ENCODE measurements around the gene AGPAT3.
"Not testable (repeated sequence)": the region's sequence is repeated elsewhere in the genome, so short reads cannot be mapped to it uniquely, and the experiment has no call there.

AGPAT3 gene

DNA sequence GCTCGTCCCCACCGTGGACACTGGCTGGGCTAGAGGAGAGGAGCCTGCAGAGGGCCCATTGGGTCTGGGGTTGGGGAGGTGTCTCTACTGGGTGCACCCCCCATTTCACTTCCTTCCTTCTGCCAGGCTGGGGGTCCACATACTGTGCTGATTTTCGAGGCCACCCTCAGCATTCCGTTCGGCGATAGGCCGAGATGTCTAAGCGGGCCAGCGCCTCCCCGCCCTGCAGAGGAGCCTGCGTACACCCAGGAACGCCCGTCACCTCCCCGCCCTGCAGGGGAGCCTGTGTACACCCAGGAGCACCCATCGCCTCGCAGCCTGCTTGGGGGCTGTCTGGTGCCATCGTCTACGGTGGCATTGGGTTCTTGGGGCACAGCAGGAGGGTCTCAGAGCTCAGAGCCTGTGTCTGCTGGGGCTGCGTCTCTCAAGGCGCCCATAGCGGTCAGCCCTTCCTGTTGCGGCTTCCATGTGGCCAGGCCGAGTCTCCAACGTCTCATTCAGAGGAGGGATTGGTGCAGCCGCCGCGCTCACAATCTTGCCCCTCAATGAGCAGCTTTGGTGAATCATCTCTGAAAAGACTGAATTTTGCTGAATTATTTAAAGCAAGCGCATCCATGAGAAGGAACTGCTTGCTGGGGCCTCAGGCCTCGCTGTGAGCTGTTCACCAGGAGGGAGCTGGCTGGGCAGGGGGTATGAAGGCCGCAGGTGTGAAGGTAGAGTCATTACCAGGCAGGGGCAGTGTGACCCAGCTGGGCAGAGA lies 30.7 kb upstream of the AGPAT3 start:
- no peak for DNase-seq

DNA sequence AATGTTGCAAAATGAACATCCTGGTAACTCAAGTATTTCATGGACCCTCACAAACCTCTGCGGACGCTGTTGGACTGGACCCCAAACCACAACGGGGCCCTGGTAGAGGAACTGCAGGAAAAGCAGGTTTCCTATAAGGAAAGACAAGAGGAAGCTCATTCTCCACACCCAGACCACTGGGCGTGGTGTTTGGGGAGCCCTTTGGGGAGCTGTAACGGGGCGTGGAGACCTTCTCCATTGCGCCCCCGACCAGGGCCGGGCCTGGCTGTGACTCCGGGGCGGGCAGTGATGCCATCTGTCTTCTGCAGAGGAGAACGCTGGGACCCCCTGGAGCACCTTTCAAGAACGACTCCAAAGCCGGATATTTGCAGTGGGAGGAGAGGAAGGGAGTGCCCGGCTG lies 30.0 kb upstream of the AGPAT3 start:
- DNase-seq: no peak

DNA sequence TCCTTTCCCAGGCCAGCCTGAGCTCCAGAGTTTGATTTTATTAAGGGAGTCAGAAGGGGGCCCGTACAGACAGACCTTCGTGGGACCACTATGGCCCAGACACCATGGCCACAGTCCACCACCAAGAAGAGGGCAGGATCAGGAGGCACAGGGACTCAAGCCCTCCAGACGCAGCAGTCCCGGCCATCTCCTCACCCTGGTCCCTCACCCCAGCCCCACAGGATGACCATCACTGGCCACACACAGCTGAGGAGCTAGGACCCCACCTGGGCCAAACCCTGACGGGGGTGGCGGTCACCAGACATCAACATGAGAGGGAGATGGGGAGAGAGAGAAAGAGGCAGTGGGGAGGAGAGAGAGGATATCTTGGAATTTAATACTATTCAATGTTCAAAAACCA lies 29.2 kb upstream of the AGPAT3 start:
- no peak for DNase-seq

DNA sequence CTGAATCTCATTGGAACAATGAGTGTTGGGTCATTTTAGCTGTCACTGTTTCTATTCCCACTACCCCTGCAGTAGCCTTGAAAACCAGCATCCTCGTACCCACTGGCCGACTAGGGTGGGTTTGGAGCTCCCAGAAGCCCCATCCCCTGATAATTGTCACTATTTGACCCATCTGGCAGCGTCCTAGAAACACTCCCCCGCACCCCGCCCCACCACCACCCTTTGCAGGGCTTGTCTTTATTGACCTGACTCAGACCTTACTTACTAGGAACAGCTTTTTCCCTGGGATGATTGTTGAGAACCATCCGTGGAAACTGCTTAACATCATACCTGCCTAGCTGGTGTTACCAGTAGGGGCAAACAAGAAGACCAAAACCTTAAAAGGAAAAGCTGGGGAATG lies 28.4 kb upstream of the AGPAT3 start:
- DNase-seq: no peak

DNA sequence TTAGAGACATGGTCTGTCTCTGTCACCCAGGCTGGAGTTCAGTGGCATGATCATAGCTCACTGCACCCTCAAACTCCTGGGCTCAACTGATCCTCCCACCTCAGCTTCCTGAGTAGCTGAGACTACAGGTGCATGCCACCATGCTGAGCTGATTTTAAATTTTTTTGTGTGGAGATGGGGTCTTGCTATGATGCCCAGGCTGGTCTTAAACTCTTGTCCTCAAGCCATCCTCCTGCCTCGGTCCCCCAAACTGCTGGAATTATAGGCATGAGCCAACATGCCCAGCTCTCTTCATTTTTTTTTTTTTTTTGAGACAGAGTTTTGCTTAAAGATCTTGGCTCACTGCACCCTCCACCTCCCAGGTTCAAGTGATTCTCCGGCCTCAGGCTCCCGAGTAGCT lies 24.8 kb upstream of the AGPAT3 start:
- DNase-seq: no peak

DNA sequence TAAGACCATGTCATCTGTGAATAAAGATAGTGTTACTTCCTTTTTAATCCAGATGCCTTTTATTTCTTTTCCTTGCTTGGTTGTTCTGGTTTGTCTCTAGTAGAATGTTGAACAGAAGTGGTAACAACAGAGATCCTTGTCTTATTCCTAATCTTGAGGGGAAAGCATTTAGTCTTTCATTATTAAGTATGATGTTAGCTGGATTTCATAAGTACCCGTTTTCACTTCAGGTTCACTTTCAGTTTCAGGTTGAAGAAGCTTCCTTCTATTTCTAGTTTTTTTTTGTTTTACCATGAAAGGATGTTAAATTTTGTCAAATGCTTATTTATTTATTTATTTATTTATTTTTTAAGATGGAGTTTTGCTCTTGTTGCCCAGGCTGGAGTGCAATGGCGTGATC lies 22.3 kb upstream of the AGPAT3 start:
- DNase-seq: no peak

DNA sequence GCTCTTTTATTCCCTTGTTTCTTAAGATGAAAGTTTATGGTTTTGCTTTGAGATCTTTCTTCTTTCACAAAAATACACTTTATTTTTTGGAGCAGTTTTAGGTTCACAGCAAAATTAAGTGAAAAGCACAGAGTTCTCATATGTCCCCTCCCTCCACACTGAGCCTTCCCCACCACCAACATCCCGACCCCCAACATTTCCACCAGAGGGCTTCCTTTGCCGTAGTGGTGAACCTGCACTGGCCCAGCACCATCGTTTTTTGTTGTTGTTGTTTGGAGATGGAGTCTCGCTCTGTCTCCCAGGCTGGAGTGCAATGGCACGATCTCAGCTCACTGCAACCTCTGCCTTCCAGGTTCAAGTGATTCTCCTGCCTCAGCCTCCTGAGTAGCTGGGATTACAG lies 20.1 kb upstream of the AGPAT3 start:
- DNase-seq: not testable (repeated sequence)

DNA sequence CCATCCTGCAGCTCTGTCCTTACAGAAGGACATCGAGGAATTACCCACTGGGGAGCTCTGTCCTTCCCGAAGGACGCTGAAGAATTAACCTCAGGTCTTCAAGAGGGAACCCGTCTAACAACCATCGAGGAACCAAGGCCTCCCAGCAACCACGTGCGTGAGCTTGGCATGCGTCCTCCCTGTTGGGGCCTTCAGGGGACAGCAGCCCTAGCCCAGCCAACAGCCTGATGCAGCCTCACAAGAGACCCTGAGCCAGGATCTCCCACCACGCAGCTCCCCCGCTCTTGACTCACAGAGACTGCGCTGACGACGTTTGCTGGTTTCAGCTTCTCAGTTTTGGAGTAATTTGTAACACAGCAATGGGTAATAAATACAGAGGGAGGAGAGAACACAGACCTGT lies 19.6 kb upstream of the AGPAT3 start:
- no peak for DNase-seq

DNA sequence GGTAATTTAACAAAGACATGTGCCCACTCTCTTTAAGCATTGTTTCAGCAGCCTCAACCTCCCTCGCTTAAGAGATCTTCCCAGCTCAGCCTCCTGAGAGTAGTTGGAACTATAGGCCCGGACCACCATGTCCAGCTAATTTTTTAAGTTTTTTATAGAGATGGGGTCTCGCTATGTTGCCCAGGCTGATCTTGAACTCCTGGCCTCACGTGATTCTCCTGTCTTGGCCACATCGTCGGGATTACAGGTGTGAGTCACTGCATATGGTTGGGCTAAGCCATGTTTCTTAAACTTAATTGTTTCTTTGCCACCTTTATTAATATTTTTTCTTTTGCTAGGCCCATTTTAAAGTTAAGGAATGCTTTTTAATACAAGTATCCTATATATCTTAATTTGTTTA lies 18.6 kb upstream of the AGPAT3 start:
- no peak for DNase-seq

DNA sequence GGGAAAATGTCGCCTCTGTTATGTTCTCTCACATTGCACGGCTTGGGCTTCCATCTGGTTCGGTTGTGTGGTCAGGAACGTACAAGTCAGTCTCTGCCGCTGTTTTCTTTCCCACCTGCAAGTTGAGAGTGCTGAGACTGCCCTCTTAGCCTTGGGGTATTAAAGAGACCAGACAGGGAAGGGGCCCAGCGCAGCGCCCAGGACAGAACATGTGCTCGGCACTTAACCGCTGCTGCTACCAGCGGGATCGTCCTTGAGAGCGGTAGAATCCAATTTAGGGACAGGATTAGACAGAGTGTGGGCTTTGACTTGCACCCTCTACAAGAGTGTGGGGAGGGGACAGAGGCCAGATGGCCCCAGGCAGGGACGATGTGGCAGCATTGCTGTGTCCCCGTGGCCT lies 17.7 kb upstream of the AGPAT3 start:
- DNase-seq: no peak

DNA sequence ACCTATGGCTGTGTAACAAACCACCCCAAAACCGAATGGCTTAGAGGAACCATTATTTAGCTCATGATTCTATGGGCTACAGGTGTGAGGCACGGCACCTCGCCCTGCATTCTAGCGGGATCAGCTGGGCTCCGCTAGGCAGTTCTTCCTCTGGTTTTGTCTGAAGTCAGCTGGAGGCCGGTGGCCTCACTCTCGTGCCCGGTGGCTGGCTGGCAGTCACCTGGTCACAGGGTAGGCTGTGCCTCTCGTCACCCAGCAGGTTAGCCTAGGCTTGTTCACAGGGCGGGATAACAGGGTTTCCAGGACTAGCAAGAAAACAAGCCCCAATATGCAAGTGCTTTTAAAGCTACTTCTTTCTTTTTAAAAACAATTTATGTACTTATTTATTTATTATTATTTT lies 16.3 kb upstream of the AGPAT3 start:
- no peak for DNase-seq

DNA sequence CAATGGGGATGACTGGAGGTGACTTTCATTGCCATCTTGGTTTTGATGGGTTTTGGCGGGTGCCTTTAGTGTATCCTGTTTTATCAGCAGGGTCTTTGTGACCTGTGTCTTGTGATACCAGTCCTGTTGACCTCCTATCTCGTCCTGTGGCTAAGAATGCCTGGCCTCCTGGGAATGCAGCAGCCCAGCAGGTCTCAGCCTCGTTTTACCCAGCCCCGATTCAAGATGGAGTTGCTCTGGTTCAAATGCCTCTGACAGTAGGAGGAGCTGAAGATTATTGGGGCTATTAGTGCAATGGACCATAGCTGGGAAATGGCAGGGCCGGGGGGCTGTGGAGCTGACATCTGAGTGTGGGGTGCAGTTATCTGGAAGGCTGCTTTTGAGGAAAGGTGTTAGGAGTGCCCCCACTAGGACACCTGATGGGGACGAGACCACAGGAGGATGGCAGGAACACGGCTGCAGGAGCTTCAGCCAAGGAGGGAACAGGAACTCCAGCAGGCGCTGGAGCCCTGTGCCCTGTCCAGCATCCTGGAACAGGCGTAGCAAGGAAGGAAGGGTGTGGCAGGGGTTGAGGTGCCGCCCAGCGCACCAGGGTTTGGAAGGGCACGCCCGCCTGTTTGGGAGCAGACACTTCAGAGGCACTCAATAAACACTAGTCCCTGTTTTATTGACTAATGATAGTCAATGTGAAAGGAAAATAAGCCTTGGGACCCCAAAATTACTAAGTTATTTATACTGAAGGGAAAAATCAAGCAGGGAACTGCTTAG lies 15.3 kb upstream of the AGPAT3 start:
- DNase-seq: no peak

DNA sequence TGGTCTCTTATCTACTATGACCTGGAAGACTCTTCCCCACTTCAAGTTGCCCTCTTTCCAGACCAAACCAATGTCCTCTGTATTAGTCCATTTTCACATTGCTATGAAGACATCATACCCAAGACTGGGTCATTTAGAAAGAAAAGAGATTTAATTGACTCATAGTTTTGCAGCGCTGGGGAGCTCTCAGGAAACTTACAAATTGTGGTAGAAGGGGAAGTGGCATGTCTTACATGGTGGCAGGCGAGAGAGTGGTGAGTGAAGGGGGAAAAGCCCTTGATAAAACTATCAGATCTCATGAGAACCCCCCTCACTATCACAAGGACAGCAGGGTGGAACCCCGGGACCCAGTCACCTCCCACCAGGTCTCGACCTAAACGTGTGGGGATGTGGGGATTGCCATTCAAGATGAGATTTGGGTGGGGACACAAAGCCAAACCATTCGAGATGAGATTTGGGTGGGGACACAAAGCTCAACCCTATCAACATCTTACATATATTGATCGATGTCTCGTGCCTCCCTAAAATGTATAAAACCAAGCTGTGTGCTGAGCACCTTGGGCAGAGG lies 14.2 kb upstream of the AGPAT3 start:
- no peak for DNase-seq

DNA sequence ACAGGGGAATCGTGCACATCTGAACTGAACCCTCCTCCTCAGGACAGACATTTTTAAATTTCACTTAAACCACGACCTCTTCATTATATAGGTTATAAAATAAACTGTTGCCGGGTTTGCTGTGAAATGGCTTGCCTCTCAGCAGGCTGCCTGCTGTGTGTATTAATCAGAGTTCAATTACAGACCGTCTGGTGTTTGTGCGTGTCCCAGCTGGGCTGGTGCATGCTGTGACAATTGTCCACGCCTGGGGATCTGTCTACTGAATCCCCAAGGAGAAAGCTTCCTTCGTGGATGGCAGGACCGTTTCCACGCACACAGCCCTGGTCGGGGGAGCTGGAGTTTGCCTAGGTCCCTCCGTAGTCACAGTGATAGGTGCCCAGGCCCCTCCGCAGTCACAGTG lies 13.4 kb upstream of the AGPAT3 start:
- no peak for DNase-seq

DNA sequence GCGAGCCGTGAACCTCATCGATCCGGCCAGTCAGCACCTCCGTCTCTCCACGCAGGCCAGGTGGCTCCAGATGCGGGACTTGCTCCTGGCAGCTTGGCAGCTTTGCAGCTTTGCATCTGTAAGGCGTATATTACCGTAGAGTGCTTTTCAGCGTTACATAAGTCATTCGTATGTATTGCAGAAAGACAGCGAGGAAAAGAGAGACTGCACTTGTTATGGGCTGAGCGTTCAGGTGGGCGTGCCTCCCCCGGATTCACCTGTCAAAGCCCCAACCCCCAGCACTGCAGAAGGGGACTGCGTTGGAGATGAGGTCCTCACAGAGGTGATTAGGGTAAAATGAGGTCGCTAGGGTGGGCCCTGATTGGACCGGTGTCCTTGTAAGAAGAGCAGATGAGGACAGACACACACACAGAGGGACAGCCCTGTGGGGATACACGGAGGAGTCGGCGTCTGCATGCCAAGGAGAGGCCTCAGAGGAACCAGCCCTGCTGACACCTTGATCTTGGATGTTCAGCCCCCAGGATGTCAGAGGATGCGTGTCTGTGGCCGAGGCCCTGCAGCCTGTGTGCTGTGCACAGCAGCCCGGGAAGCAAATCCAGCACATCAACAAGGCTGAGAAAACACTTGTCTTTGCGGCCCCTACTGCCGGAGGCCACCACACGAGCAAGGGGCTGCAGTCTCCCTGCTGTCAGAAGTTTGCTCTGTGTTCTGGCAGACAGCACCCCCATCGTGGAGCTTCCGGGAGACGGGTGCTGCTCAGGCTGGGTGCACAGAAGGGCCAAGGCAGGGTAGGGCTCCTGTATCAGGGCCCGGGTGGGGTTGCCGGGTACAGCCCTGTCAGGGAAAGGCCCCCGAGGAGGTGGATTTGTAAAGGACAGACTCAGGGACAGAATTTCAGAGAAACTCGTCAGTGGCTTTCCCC lies 10.9 kb upstream of the AGPAT3 start:
- DNase-seq: no peak

DNA sequence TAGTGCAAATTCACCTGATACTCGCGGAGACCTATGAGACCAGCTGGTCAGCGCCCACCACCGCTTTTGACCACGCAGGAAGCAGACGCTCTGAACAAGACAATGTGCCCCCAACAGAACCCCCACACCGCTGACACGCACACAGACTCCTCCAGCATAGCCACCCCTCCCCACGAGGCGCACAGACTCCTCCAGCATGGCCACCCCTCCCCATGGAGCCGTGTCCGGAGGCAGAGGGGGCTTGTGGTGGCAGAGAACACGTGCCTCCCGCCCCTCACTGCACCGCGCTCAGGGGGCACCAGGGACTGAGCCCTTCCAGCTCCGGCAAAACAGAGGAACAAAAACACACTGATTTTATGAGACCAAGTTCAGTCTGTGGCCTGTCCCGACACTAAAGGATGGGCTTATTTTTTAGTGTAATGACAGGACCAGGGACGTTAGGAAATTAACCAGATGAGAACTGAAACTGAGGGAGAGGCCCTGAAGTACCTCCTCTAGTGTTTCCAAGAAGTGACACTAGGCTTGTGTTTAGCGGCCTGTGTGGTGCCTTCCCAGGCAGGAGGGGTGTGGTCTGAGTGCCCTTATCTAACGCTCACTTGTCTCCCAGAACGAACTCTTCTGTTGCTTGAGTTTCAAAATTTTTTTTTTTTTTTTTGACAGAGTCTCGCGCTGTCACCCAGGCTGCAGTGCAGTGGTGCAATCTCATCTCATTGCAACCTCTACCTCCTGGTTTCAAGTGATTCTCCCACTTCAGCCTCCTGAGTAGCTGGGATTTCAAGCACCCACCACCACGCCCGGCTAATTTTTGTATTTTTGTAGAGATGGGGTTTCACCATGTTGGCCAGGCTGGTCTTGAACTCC lies 10.0 kb upstream of the AGPAT3 start:
- no peak for DNase-seq

DNA sequence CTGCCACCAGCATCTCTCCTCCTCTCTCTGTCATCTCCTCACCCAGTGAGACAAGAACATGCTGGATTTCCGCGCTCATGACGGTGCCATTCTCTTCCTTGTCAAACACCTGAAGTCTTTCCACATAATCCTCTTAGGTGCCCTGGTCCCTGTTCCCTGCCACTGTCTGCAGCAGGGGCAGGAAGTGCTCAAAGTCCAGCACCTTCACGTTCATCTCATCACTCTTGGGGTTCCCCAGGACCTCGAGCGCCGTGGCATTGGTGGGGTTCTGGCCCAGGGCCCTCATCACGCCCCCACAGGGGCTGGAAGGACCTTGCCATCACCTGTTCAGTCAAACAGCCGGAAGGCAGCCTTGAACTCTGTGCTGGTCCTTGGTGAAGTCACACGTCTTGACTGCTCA lies 9.1 kb upstream of the AGPAT3 start:
- DNase-seq: no peak

DNA sequence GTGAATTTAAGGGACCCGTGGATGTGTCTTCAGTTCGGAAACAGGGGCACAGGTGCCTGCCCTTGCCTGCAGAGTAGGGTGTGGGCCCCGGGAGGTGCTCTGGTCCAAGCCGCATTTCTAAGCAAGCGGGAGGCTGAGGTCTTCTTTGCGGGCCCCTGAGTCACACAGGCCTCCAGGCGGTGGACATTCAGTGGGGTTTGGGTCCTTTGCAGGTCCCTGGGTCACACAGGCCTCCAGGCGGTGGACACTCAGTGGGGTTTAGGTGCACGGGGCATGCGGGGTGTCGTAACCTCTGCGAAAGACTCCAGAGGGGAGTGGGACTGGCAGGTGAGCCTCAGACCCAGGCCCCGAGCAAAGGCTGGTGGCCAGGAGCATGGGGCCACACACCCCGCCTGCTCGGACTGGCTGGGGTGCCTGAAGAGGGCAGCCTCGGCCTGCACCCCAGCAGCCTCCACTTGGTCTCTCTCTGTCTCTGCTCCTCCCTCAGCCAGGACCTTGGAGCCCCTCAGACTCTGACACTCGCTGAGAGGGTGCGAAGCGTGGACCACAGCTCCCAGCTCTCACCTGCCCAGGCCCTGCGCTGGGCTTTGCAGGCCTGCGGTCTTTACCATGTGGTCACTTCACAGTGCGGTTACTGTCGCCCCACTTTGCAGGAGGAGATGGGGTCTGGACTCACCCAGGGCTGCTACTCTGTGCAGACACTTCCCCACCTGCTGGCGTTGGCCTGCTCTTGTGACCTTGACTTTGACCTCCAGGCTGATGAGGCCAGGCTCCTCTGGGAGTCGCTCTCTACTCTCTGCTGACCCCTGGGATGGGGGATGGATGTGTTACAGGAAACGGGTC lies 6.0 kb upstream of the AGPAT3 start:
- DNase-seq: no peak

DNA sequence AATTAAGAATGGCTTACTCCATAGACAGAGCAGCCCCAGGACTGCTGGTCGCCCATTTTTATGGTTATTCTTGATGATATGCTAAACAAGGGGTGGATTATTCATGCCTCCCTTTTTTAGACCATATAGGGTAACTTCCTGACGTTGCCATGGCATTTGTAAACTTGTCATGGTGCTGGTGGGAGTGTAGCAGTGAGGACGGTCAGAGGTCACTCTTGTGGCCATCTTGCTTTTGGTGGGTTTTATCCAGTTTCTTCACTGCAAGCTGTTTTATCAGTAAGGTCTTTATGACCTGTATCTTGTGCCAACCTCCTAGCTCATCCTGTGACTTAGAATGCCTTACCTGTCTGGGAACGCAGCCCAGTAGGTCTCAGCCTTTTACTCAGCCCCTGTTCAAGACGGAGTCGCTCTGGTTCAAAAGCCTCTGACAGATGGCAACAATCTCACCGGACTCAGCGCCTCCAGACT lies 5.2 kb upstream of the AGPAT3 start:
- DNase-seq: no peak

DNA sequence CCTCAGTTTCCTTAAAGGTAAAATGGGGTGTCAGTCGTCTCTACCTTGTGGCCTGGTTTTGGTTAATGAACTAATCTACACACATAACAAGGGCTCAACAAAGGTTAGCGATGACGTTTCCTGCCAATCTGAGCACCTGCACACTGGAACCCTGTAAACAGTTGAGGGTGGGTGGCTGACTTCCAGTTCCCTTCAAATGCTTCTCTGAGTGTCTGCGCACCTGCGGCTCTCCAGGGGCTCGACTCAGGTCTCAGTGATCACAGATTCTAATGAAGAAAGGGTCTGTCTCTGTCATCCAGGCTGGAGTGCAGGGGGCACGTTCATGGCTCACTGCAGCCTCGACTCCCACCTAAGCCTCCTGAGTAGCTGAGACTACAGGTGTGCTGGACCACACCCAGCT lies 3.3 kb upstream of the AGPAT3 start:
- DNase-seq: no peak

DNA sequence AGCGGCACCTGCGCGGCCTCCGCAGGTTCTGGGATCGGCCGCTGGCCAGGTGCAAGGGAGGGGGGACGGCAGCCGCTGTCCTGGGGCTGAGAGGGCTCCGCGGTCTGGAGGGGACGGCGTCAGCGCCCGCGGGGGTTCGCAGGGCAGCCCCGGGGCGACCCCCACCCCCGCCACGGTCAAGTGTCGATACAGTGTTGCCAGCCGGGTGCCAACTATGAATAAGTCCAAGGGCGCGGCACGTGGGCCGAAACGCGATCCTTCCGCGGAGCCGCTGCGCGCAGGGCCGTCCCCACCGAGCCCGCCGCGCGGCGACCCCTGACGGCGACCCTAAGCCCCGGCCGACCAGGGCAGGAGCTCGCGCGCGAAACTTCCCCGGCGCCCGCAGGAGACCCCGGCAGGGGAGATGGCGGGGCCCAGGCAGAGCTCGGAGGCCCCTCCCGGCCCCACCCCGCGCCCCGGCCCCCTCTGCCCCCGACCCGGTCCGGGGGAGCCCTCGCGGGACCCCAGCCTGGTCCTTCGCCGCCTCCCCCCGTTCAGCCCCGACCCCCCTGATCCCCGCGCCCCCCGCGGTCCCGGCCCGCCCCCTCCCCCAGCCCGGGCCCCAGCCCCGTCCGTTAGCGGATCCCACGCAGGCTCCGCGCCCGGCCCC lies 586 bp upstream of the AGPAT3 start:
- peak; percentile 47 for DNase-seq

All from activated CD8-positive, alpha-beta memory T cell treated with anti-CD3 and anti-CD28 coated beads, Interleukin-2, amount 50 U/mL, for 4 hours (primary cell).